HG02610 (cell line): ENCODE data around the gene SLAMF1.
"Not testable (repeated sequence)": the region's sequence is repeated elsewhere in the genome, so short reads cannot be mapped to it uniquely, and the experiment has no call there.

Source experiments
- ATAC-seq: cut with Tn5 transposase; IDR thresholded peaks from one replicate; pipeline ENCODE4 v1.9.1; 2021; ENCODE audit warnings: mild to moderate bottlenecking, moderate library complexity; ENCODE audit not compliant: unreplicated experiment

The SLAMF1 gene

GRCh38 chr1:160607011-160607671 lies 39.7 kb downstream of the SLAMF1 start:
- peak; percentile 43 for ATAC-seq

DNA sequence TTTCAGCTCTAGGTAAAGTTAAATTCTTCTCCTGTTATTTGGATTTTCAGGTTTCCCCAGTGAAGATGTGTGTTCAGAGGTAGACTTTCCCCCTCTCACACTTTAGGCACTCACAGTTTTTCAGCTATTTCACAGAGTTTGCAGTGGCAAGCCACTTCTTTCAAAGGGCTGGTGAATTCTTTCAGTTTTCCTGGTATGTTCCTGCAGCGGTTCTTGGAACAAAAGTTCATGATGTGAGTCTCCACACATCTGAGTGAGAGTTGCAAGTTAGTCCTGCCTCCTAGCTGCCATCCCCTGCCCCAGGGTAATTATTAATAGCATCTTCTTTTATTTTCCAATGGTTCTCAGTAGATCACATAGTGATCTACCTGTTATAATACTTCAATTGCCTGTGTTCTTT lies 40.2 kb downstream of the SLAMF1 start:
- no peak for ATAC-seq

GRCh38 chr1:160605792-160606479 lies 40.9 kb downstream of the SLAMF1 start:
- no peak for ATAC-seq

- no peak for ATAC-seq
These were observed 41.6 kb downstream of the SLAMF1 start for GRCh38 chr1:160605205-160605604.

GRCh38 chr1:160597705-160598104 lies 49.1 kb downstream of the SLAMF1 start:
- no peak for ATAC-seq

GRCh38 chr1:160597051-160597450 lies 49.8 kb downstream of the SLAMF1 start:
- no peak for ATAC-seq

- no peak for ATAC-seq
These were observed 56.4 kb downstream of the SLAMF1 start for GRCh38 chr1:160590488-160590887.

GRCh38 chr1:160588468-160588867 lies 58.4 kb downstream of the SLAMF1 start:
- ATAC-seq: no peak

DNA sequence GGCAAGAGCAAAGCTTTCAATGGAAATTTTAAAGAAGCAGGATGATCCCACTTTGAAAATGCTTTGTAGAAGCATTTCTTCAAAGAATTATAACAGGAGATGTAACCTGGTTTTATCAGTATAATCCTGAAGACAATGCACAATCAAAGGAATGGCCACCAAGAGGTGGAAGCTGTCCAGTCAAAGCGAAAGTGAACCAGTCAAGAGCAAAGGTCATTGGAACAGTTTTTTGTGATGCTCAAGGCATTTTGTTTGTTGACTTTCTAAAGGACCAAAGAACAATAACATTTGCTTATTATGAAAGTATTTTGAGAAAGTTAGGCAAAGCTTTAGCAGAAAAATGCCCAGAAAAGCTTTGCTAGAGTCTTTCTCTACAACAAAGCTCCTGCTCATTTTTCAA lies 62.1 kb downstream of the SLAMF1 start:
- ATAC-seq: no peak

DNA sequence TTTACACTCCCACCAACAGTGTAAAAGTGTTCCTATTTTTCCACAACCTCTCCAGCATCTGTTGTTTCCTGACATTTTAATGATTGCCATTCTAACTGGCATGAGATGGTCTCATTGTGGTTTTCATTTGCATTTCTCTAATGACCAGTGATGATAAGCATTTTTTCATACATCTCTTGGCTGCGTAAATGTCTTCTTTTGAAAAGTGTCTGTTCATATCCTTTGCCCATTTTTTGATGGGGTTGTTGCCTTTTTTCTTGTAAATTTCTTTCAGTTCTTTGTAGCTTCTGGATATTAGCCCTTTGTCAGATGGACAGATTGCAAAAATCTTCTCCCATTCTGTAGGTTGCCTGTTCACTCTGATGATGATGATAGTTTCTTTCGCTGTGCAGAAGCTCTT lies 63.9 kb downstream of the SLAMF1 start:
- not testable (repeated sequence) for ATAC-seq

GRCh38 chr1:160581961-160582360 lies 64.9 kb downstream of the SLAMF1 start:
- no peak for ATAC-seq

- ATAC-seq: no peak
These were observed 66.5 kb downstream of the SLAMF1 start for GRCh38 chr1:160580221-160580812.

DNA sequence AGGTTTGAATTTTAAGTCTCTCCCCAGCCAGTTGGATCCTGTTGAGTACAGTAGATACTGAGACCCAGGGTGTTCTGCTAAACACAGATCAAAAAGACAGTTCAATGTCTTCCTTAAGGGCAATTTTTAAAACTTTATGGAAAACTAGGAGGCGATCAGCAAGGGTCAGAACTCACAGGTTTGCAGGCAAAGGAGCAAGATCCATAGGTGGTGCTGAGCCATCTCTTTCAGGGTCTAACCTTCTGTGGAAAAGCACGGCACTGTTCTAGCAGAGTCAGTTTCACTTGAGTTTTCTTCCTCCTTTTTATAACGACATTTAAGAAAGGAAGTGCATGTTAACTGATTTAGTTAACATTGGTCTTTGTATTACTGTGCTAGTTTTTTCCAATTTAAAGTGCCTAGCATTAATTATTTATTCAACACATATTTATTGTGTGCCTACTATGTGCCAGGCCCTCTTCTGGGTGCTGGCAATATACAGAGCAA lies 67.6 kb downstream of the SLAMF1 start, which contains the start of gene CD84:
TSS of gene CD84 (minus strand) at position 281 of the 486 bp plus-strand sequence. CDS start at position 222, 59 bp downstream.
- ATAC-seq: no peak

DNA sequence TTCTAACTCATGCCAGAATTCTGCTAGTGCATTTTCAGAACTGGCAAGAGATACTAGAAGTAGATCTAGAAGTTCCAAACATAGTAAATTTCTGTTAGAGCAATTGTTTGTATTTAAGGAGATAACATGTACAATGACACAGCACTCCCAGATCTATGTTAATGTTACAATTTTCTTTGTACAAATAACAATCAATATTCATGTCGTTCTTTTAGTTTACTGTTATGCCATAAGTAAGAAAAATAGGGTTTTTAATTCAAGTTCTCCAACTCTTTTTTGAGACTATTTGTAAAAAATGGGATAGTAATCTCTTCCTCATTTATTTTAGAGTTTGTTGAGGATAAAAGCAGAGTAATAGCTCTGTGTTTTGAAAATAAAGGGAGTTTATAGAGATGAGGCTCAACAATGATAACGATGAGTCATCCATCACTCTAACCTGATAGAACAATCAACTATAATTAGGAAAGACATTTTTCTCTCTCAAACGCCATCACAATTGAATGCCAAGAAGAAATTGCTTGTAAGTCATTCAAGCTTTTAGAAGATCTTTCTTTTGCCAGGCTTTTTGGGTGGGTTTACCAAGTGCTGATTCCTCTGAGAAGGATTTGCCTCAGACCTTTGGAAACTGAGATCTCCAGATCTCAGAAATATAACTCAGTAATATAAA lies 68.2 kb downstream of the SLAMF1 start:
- ATAC-seq: no peak

DNA sequence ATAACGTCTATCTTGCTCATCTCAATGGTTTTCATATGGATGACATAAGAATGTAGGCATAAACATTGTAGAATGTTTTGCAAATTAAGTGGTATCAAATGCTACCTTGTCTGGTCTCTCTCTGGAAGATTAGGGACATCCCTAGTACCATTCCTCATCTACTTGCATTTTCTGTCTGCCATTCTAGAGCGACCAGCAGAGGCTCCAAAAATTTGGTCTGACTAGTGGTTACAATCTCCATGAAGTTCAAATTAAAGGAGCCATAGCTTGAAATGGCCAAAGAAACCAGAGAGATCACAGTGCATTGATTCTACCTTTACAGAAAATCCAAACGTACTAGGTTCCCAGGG lies 68.7 kb downstream of the SLAMF1 start:
- ATAC-seq: no peak

DNA sequence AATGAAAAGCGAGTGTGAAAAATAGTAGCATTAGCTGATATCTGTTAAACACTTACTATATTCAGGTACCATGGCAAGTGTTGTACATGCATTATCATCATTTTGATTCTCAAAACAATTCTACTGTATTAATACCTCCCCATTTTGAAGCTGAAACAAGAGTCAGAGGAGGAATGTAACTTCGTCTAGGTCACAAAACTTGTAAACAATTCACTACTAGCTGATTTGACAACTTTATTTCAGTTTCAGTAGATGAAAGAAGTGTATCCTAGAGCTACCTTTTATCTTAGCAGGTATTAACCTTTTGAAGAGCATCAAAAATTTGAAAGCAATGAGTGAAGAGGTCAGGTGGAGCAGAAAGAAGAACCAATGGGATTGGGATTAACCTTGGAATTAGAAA lies 69.2 kb downstream of the SLAMF1 start:
- no peak for ATAC-seq

DNA sequence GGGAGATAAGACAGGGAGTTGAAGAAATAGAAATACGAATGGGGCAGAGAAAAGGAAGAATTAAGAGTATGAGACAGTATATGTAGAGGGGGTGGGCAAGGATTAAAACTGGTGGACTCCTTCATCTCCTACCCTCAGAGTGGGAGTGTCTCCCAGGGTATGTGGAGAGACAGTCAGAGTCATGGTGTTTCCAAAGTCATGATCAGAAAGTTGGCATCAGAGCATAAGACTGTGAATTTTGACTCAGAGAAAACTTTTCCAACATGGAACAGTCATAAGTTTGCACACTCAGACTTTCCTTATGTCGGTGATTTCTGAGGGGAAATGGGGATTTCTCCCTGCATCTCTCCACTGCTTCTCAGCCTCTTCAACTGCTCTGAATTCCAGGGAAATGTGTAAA lies 70.0 kb downstream of the SLAMF1 start:
- no peak for ATAC-seq

DNA sequence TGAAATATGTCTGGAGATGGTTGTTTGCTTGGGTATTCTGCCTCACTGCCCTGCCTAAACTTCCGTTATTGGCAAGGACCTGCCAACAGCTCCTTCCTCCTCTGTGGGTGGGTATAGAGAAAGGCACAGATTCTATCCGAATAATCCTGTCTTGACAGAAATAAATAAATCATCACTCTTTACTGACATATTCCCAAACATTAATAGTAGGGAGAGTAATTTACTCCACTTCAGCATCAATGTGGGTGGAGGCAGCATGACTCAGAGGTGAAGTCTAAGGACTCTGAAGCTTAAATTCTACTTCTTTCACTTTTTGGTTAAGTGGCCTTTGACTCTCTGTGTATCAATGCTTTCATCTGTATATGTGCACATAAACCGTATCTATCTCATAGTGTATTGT lies 70.5 kb downstream of the SLAMF1 start:
- ATAC-seq: peak; percentile 39

DNA sequence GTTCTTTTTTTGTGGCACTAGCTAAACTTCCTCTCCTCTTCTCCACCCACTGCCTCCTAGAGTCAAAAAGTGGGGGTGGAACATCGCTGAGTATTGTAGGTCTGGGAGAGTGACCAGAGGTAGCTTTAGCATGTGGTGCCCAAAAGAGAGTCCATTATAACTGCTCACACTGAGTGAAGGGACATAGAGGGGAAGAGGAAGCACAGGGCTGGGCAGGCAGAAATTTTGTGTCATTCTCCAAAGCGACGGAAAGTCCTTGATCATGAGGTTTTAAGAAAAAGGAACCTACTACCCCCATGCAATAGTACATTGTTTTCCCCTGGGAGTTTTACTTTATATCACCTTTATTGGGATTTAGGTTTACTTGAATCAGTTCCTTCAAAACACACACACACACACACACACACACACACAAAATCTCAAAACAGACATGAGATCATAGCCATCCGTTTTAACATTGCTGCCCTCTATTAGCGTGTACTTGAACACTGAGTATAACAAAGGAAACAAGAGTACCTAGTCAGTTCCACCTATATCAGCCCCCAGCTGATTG lies 71.7 kb downstream of the SLAMF1 start:
- ATAC-seq: peak; percentile 36

DNA sequence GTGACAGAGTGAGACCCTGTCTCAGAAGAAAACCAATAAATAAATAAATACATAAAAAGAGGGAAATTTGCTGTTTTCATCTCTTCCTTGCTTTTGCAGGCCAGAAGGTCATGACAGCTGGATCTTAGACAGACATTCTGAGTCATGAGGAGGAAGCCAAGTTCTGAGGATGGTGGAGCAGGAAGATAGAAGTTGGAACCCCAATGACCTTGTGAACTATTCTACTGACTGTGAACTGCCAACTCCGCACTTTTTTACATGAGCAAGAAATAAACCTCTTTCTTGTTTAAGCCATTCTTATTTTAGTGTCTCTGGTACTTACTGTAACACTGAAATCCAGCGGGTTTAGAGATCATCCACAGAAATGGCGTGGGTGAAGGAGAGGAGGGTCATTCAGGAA lies 76.0 kb downstream of the SLAMF1 start:
- ATAC-seq: no peak

GRCh38 chr1:160569806-160570205 lies 77.0 kb downstream of the SLAMF1 start:
- ATAC-seq: no peak
